Neural progenitor cell (in vitro differentiated cells): ENCODE data around the gene WEE2.

ENCODE experiments used
- CTCF ChIP-seq: fragments of 200-600 bp; sonication (generic); IDR thresholded peaks from 2 replicates; pipeline ENCODE4 v1.5.1; 2017; ENCODE audit warnings: antibody characterized with exemption, mild to moderate bottlenecking
- EZH2 ChIP-seq: fragments of 200-600 bp; sonication (generic); IDR thresholded peaks from 2 replicates; pipeline ENCODE4 v1.6.1; 2017; ENCODE audit warnings: antibody characterized with exemption, mild to moderate bottlenecking, moderate library complexity
- EZH2phosphoT487 ChIP-seq: fragments of 200-600 bp; sonication (generic); IDR thresholded peaks from 2 replicates; pipeline ENCODE4 v1.6.1; 2017; ENCODE audit warnings: antibody characterized with exemption

DNA sequence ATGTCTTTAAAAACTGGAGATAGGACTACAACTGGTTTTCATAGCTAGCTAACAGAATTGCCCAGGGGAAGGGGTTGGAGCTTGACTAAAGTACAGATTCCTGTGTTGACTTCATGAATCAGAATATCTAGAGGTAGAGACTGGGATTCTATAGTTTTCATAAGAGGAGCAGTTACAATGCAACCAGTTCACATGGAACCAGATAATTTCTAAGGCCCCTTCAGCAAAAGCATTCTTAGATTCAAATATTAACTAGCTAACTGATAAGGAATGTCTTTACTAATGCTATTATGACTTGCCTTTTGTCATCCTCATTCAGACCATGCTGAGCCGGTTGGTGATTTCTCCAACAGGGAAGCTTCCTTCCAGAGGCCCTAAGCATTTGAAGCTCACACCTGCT lies 5.7 kb downstream of the WEE2 start:
- TF ChIP-seq CTCF = no peak
- TF ChIP-seq EZH2 = no peak
- TF ChIP-seq EZH2phosphoT487 = no peak
